ENCODE results near the gene PARP9.

DNA sequence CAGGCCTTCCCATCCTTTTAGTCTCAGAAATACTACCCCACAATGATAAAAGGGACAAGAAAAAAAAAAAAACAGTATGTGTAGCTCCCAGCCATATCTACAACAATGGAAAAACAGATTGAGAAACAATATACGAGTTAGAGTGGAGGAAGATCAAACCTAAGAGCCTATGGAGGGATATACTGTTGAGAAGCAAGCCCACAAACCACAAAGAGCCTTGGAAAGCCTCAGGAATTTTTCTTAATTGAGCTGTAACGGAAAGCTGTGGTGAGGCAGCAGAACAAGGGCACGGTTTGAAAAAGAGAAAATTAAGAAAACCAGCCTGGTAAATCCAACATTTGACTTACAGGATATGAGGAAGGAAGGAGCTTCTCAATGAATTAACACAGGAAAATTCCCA lies 70.8 kb downstream of the PARP9 start:
- TF ChIP-seq, protein P1, sequence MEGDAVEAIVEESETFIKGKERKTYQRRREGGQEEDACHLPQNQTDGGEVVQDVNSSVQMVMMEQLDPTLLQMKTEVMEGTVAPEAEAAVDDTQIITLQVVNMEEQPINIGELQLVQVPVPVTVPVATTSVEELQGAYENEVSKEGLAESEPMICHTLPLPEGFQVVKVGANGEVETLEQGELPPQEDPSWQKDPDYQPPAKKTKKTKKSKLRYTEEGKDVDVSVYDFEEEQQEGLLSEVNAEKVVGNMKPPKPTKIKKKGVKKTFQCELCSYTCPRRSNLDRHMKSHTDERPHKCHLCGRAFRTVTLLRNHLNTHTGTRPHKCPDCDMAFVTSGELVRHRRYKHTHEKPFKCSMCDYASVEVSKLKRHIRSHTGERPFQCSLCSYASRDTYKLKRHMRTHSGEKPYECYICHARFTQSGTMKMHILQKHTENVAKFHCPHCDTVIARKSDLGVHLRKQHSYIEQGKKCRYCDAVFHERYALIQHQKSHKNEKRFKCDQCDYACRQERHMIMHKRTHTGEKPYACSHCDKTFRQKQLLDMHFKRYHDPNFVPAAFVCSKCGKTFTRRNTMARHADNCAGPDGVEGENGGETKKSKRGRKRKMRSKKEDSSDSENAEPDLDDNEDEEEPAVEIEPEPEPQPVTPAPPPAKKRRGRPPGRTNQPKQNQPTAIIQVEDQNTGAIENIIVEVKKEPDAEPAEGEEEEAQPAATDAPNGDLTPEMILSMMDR (conservative IDR thresholded peaks at IDR 0.05) = no peak
- no peak for TF ChIP-seq ZFX (IDR thresholded peaks at IDR 0.05)
